GM21619 (cell line): ENCODE data around the gene DCAF4L1.

Experiments used
- ATAC-seq: cut with Tn5 transposase; IDR thresholded peaks from one replicate; pipeline ENCODE4 v1.9.1; 2021; ENCODE audit not compliant: unreplicated experiment

The DCAF4L1 gene

GRCh38 chr4:41981456-41981855 lies at the start of gene DCAF4L1:
DCAF4L1 (plus strand) TSS chr4:41981756; CDS start chr4:41981793, 37 bp downstream.
- ATAC-seq, result no peak

- no peak for ATAC-seq
Observed at GRCh38 chr4:41932988-41933387, 48.6 kb upstream of the DCAF4L1 start.

GRCh38 chr4:41933997-41934503 lies 47.5 kb upstream of the DCAF4L1 start:
- ATAC-seq, result no peak

- ATAC-seq, result no peak
Observed at GRCh38 chr4:41934514-41934900, 47.0 kb upstream of the DCAF4L1 start.

- peak; percentile 91 for ATAC-seq
Observed at GRCh38 chr4:41934901-41935651, 46.5 kb upstream of the DCAF4L1 start, which contains the start of gene TMEM33. TMEM33 (plus strand) TSS chr4:41935429; CDS start chr4:41935485, 56 bp downstream.

- peak; percentile 11 for ATAC-seq
Observed at GRCh38 chr4:41935652-41936021, 45.9 kb upstream of the DCAF4L1 start.

GRCh38 chr4:41939016-41939626 lies 42.4 kb upstream of the DCAF4L1 start:
- ATAC-seq, result no peak

- ATAC-seq, result no peak
Observed at GRCh38 chr4:41940834-41941233, 40.7 kb upstream of the DCAF4L1 start.

GRCh38 chr4:41943506-41943905 lies 38.0 kb upstream of the DCAF4L1 start:
- ATAC-seq, result no peak

- ATAC-seq, result no peak
Observed at GRCh38 chr4:41944089-41944488, 37.5 kb upstream of the DCAF4L1 start.

- ATAC-seq, result no peak
Observed at GRCh38 chr4:41949531-41949930, 32.0 kb upstream of the DCAF4L1 start.

GRCh38 chr4:41957634-41958033 lies 23.9 kb upstream of the DCAF4L1 start:
- ATAC-seq, result no peak

GRCh38 chr4:41963105-41963504 lies 18.5 kb upstream of the DCAF4L1 start:
- no peak for ATAC-seq

- ATAC-seq, result no peak
Observed at GRCh38 chr4:41964401-41964800, 17.2 kb upstream of the DCAF4L1 start.

GRCh38 chr4:41967392-41967791 lies 14.2 kb upstream of the DCAF4L1 start:
- ATAC-seq, result no peak

- ATAC-seq, result no peak
Observed at GRCh38 chr4:41969671-41970070, 11.9 kb upstream of the DCAF4L1 start.

GRCh38 chr4:41975341-41975740 lies 6.2 kb upstream of the DCAF4L1 start:
- no peak for ATAC-seq

- no peak for ATAC-seq
Observed at GRCh38 chr4:41976775-41977516, 4.6 kb upstream of the DCAF4L1 start.

- no peak for ATAC-seq
Observed at GRCh38 chr4:41977709-41978108, 3.8 kb upstream of the DCAF4L1 start.

- no peak for ATAC-seq
Observed at GRCh38 chr4:41982716-41983115, 1.2 kb downstream of the DCAF4L1 start.

- no peak for ATAC-seq
Observed at GRCh38 chr4:41985151-41985550, 3.6 kb downstream of the DCAF4L1 start.

- ATAC-seq, result peak; percentile 13
Observed at GRCh38 chr4:41989994-41990364, 8.4 kb downstream of the DCAF4L1 start.
